ENCODE results near the gene SLC12A7. TPM values are rescaled to one million over a fixed set of nuclear protein-coding genes. Genes with fewer than 3 reads are reported as not detected.
A peak's percentile ranks its signal among the peaks of the same experiment; 100 is the strongest.

SLC12A7 gene
- total and polyA plus RNA-seq, 7 donors: 2.3 to 22.0 (median 4.5) TPM

DNA sequence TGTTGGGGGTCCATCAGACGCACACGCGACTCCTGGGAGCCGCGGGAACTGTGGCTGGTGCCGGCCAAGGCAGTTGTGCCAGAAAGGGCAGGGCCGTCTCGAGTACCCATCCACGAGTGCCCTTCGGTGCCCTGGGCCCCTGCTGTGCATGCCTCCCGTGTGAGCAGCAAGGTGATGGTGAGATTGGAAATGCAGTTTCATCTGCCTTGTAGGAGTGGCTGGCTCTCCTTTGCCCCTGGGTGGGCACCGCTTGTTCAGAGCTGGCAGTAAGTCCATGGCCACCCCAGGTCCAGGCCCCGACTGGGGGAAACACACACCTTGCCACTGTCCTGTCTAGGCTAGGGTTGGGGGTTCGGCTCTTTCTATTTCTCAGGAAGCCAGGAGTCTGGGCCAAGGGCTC, 97.5 kb downstream of the SLC12A7 start:
- 84 to 92% (median 86%) methylated on average over 14 of the region's 14 CpGs for WGBS, 3 donors
- ATAC-seq (no peak), DNase-seq (peak; percentile 7 to 28)
- Histone ChIP-seq H3K27ac (no peak overlapping the region), H3K9me3 (no peaks in the 10 kb centered on the region), H3K4me1 (no peaks in the 10 kb centered on the region), H3K4me3 (no peak overlapping the region), H3K36me3 (ENCODE audit: insufficient read depth in 1 of 2, low read depth in 1 of 2) (no peaks in the 10 kb centered on the region), H3K27me3 (ENCODE audit: insufficient read depth in 3 of 3, low read length in 2 of 3) (peaks cover 0 to 48% (median 6%) of the 10 kb centered on the region in 3 donors)
- TF ChIP-seq, protein P1, sequence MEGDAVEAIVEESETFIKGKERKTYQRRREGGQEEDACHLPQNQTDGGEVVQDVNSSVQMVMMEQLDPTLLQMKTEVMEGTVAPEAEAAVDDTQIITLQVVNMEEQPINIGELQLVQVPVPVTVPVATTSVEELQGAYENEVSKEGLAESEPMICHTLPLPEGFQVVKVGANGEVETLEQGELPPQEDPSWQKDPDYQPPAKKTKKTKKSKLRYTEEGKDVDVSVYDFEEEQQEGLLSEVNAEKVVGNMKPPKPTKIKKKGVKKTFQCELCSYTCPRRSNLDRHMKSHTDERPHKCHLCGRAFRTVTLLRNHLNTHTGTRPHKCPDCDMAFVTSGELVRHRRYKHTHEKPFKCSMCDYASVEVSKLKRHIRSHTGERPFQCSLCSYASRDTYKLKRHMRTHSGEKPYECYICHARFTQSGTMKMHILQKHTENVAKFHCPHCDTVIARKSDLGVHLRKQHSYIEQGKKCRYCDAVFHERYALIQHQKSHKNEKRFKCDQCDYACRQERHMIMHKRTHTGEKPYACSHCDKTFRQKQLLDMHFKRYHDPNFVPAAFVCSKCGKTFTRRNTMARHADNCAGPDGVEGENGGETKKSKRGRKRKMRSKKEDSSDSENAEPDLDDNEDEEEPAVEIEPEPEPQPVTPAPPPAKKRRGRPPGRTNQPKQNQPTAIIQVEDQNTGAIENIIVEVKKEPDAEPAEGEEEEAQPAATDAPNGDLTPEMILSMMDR (IDR thresholded peaks at IDR 0.05): no peak
- intact Hi-C loops (cut with DNase I): no loop called here

DNA sequence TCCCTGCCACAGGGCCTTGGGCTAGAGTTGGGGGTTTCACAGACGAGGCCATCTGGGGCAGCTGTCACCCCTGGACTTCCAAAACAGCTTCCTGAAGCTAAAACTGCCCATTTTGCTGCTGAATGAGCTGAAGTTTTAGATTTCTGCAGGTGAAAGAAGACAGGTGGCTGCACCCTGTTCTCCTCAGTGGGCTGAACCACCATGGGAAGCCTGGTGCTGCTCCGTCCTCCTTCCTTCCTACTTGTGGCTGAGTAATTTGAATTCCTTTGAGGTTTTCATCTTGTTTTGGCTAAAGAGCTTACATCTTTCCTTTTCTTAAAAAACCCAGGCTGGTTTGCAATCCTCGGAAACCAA, 97.9 kb downstream of the SLC12A7 start:
- TF ChIP-seq, protein P1 (IDR thresholded peaks at IDR 0.05): no peak
- intact Hi-C loops (cut with DNase I): no loop called here
- 84 to 92% (median 91%) methylated on average over 3 of the region's 3 CpGs for WGBS, 3 donors
- Histone ChIP-seq H3K27me3 (ENCODE audit: insufficient read depth in 3 of 3, low read length in 2 of 3) (peaks cover 0 to 53% (median 6%) of the 10 kb centered on the region in 3 donors), H3K27ac (no peak overlapping the region), H3K36me3 (ENCODE audit: insufficient read depth in 1 of 2, low read depth in 1 of 2) (no peaks in the 10 kb centered on the region), H3K9me3 (no peaks in the 10 kb centered on the region), H3K4me3 (no peak overlapping the region), H3K4me1 (no peaks in the 10 kb centered on the region)
- ATAC-seq: no peak
- DNase-seq: no peak

DNA sequence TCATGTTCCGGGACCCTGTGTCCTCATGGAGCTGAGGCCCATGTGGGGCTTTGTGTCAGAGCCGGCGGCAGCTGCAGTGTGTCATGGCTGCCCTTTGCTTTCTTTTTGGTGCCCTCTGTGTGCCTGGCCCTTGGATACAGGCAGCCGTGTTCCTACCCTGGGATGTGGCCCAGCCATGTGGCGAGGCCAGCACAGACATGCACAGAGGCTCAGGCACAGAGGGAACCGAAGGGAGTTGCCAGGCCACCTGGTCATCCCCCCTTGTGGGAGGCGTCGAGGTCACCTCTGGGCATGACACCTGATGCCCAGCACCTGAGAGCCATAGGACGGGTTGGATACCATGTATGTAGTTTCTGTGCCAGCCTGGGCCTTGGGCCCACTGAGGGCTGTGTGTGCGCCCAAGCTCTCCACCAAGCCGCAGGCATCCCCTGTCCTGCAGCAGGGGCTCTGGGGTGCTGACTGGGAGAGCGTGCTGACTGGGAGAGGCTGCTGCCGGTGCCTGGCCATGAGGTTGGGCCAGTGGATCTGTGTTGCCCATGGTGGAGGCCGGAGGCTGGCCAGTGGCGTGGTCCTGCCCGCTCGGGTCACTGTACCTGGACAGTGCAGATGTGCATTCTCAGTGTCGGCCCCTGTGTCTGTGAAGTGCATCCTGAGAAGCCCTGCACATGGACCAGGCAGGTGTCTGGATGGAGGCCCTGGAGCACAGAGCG, 98.5 kb downstream of the SLC12A7 start:
- H3K27ac ChIP-seq: no peak overlapping the region
- TF ChIP-seq, protein P1 (IDR thresholded peaks at IDR 0.05): no peak
- H3K27me3 ChIP-seq (ENCODE audit: insufficient read depth in 3 of 3, low read length in 2 of 3): peaks cover 0 to 56% (median 6%) of the 10 kb centered on the region in 3 donors
- DNase-seq: peak; percentile 5 to 34
- intact Hi-C loops (cut with DNase I): no loop called here
- ATAC-seq: no peak
- no peak overlapping the region for H3K4me3 ChIP-seq
- H3K4me1 ChIP-seq: no peaks in the 10 kb centered on the region
- H3K9me3 ChIP-seq: no peaks in the 10 kb centered on the region
- 75 to 84% (median 79%) methylated on average over 19 of the region's 19 CpGs for WGBS, 3 donors
- no peaks in the 10 kb centered on the region for H3K36me3 ChIP-seq (ENCODE audit: insufficient read depth in 1 of 2, low read depth in 1 of 2)

DNA sequence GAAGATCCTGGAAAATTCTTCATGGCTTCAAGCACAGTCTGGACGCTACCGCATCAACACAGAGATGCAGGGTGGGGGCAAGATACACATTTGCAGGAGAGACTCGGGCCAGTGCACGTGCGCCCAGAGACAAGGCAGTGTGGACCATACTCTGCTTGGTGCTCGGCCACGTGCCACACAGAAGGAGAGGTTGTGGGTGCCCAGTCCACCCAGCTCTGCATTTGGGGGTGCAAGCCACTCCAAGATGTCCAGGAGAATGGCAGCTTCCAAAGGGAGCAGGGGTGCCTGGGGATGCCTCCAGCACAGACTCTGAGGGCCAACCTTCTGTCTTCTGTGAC, 99.0 kb downstream of the SLC12A7 start:
- ATAC-seq (no peak), DNase-seq (peak in 1 of 2 donors; percentile 2)
- TF ChIP-seq, protein P1 (IDR thresholded peaks at IDR 0.05): no peak
- no peak overlapping the region for H3K27ac ChIP-seq
- no peak overlapping the region for H3K4me3 ChIP-seq
- H3K27me3 ChIP-seq (ENCODE audit: insufficient read depth in 3 of 3, low read length in 2 of 3): peaks cover 0 to 62% (median 6%) of the 10 kb centered on the region in 3 donors
- 91 to 94% (median 93%) methylated on average over 7 of the region's 7 CpGs for WGBS, 3 donors
- no peaks in the 10 kb centered on the region for H3K36me3 ChIP-seq (ENCODE audit: insufficient read depth in 1 of 2, low read depth in 1 of 2)
- no peaks in the 10 kb centered on the region for H3K9me3 ChIP-seq
- H3K4me1 ChIP-seq: no peaks in the 10 kb centered on the region
- intact Hi-C loops (cut with DNase I): no loop called here
